ENCODE measurements around the gene SEMA3F. TPM values are rescaled to one million over a fixed set of nuclear protein-coding genes. Genes with fewer than 3 reads are reported as not detected.
A peak's percentile ranks its signal among the peaks of the same experiment; 100 is the strongest.

Gene SEMA3F
- total RNA-seq, 1 donor from 2014 or later: 9.1 TPM

- DNase-seq (ENCODE audit: low spot score): no peak
These were observed 767 bp downstream of the SEMA3F start for GRCh38 chr3:50155891-50156290.

GRCh38 chr3:50156549-50157493, 1.7 kb downstream of the SEMA3F start:
- DNase-seq (ENCODE audit: low spot score): peak; percentile 67

- DNase-seq (ENCODE audit: low spot score): peak; percentile 81
These were observed 2.9 kb downstream of the SEMA3F start for GRCh38 chr3:50157827-50158529.

- DNase-seq (ENCODE audit: low spot score): no peak
These were observed 3.5 kb downstream of the SEMA3F start for GRCh38 chr3:50158530-50159146.

- peak; percentile 48 for DNase-seq (ENCODE audit: low spot score)
These were observed 5.4 kb downstream of the SEMA3F start for GRCh38 chr3:50160561-50160983.

- no peak for DNase-seq (ENCODE audit: low spot score)
These were observed 6.2 kb downstream of the SEMA3F start for GRCh38 chr3:50161320-50161719.

- no peak for DNase-seq (ENCODE audit: low spot score)
These were observed 7.1 kb downstream of the SEMA3F start for GRCh38 chr3:50162034-50162883.

GRCh38 chr3:50163572-50164455, 8.7 kb downstream of the SEMA3F start:
- DNase-seq (ENCODE audit: low spot score): peak; percentile 83

- DNase-seq (ENCODE audit: low spot score): no peak
These were observed 9.4 kb downstream of the SEMA3F start for GRCh38 chr3:50164481-50164880.

GRCh38 chr3:50164984-50165909, 10.1 kb downstream of the SEMA3F start:
- peak; percentile 88 for DNase-seq (ENCODE audit: low spot score)

GRCh38 chr3:50165910-50166538, 10.9 kb downstream of the SEMA3F start:
- DNase-seq (ENCODE audit: low spot score): peak; percentile 41

- DNase-seq (ENCODE audit: low spot score): no peak
These were observed 11.5 kb downstream of the SEMA3F start for GRCh38 chr3:50166620-50167019.

- DNase-seq (ENCODE audit: low spot score): no peak
These were observed 12.1 kb downstream of the SEMA3F start for GRCh38 chr3:50167069-50167840.

GRCh38 chr3:50167841-50168209, 12.7 kb downstream of the SEMA3F start:
- DNase-seq (ENCODE audit: low spot score): no peak

- no peak for DNase-seq (ENCODE audit: low spot score)
These were observed 13.3 kb downstream of the SEMA3F start for GRCh38 chr3:50168388-50168787.

- no peak for DNase-seq (ENCODE audit: low spot score)
These were observed 13.7 kb downstream of the SEMA3F start for GRCh38 chr3:50168791-50169190.

- no peak for DNase-seq (ENCODE audit: low spot score)
These were observed 14.2 kb downstream of the SEMA3F start for GRCh38 chr3:50169232-50169832.
